RWPE2 (cell line): ENCODE data around the gene OSTF1.

Experiments
- ATAC-seq: fragments of 200-7000 bp; cut with Tn5 transposase; 3 replicates; pipeline ENCODE4 v1.9.1; 2021; ENCODE audit warnings: low read depth
- DNase-seq: peaks from one replicate; pipeline ENCODE4 v3.0.0-alpha.2; 2020; ENCODE audit warnings: low spot score
- H3K27ac ChIP-seq: fragments of 450-650 bp; 2 replicates; pipeline ENCODE4 v1.5.1; 2017; ENCODE audit warnings: mild to moderate bottlenecking; ENCODE audit not compliant: poor library complexity, severe bottlenecking
- H3K27me3 ChIP-seq: fragments of 250-450 bp; sonication (Bioruptor Pico); 2 replicates; pipeline ENCODE4 v1.5.1; 2021; ENCODE audit warnings: mild to moderate bottlenecking, moderate library complexity; ENCODE audit not compliant: insufficient read depth, poor library complexity, severe bottlenecking
- H3K36me3 ChIP-seq: fragments of 250-450 bp; sonication (Bioruptor Pico); 2 replicates; pipeline ENCODE4 v1.5.1; 2020; ENCODE audit warnings: low read depth, mild to moderate bottlenecking, moderate library complexity
- H3K4me1 ChIP-seq: fragments of 250-450 bp; sonication (Bioruptor Pico); 2 replicates; pipeline ENCODE4 v1.5.1; 2021; ENCODE audit warnings: mild to moderate bottlenecking, moderate library complexity; ENCODE audit not compliant: insufficient read depth, poor library complexity, severe bottlenecking
- H3K4me3 ChIP-seq: fragments of 250-450 bp; sonication (Bioruptor Pico); 2 replicates; pipeline ENCODE4 v1.5.1; 2021; ENCODE audit warnings: mild to moderate bottlenecking, moderate library complexity; ENCODE audit not compliant: severe bottlenecking
- H3K9me3 ChIP-seq: fragments of 250-450 bp; sonication (Bioruptor Pico); 2 replicates; pipeline ENCODE4 v1.5.1; 2021; ENCODE audit warnings: mild to moderate bottlenecking, moderate library complexity; ENCODE audit not compliant: severe bottlenecking
- TF ChIP-seq, protein P1 (sequence below): fragments of 450-650 bp; IDR thresholded peaks from one replicate; pipeline ENCODE4 v1.5.1; 2017; ENCODE audit warnings: mild to moderate bottlenecking, moderate library complexity; ENCODE audit not compliant: poor library complexity, severe bottlenecking

Gene OSTF1

DNA sequence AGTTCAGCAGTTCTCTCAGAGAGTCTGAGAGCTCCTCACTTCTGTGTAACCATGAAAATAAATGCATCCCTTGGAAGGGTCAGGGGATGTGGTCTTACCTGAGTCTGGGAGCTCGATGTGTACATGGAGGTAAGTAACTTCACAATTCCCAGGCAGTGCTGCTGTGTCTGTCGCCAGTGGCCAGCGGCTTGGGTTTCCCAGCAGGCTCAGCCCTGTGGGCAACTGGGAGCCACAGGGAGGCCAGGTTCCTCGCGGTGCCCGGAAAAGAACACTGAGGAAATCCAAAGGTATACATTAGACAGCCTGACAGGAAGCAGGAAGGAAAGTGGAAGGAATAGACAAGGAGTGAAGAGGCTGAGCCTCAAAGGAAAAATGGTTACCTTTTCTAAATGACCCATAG is 62.2 kb downstream of the OSTF1 start:
- Histone ChIP-seq H3K4me1 (no peaks in the 10 kb centered on the region), H3K27me3 (no peaks in the 10 kb centered on the region), H3K27ac (no peak overlapping the region), H3K4me3 (no peak overlapping the region), H3K36me3 (peaks cover 7% of the 10 kb centered on the region), H3K9me3 (no peaks in the 10 kb centered on the region)
- TF ChIP-seq, protein P1, sequence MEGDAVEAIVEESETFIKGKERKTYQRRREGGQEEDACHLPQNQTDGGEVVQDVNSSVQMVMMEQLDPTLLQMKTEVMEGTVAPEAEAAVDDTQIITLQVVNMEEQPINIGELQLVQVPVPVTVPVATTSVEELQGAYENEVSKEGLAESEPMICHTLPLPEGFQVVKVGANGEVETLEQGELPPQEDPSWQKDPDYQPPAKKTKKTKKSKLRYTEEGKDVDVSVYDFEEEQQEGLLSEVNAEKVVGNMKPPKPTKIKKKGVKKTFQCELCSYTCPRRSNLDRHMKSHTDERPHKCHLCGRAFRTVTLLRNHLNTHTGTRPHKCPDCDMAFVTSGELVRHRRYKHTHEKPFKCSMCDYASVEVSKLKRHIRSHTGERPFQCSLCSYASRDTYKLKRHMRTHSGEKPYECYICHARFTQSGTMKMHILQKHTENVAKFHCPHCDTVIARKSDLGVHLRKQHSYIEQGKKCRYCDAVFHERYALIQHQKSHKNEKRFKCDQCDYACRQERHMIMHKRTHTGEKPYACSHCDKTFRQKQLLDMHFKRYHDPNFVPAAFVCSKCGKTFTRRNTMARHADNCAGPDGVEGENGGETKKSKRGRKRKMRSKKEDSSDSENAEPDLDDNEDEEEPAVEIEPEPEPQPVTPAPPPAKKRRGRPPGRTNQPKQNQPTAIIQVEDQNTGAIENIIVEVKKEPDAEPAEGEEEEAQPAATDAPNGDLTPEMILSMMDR = no peak
- DNase-seq (no peak), ATAC-seq (no peak)

DNA sequence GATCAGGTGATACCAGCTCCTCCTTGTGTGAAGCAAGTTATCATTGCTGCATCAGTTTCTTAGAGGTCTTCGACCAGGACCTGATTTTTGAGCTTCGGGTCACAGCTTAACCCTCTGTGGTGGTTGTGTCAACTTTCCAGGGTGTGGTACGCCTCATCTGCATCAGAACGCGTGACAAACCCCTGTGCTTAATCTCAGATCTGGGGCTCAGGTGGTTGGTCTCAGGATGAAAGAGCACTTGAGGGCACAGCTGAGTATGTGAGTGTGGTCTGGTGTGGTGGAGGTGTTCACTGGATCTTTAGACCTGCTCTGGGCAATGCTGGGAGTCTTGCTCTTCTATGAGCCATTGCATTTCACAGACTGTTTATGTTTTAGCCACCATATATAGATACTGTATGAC is 64.1 kb downstream of the OSTF1 start:
- Histone ChIP-seq H3K36me3 (peaks cover 3% of the 10 kb centered on the region), H3K4me1 (no peaks in the 10 kb centered on the region), H3K9me3 (no peaks in the 10 kb centered on the region), H3K27me3 (no peaks in the 10 kb centered on the region), H3K4me3 (no peak overlapping the region), H3K27ac (no peak overlapping the region)
- TF ChIP-seq, protein P1 = no peak
- ATAC-seq = no peak
- DNase-seq = no peak

DNA sequence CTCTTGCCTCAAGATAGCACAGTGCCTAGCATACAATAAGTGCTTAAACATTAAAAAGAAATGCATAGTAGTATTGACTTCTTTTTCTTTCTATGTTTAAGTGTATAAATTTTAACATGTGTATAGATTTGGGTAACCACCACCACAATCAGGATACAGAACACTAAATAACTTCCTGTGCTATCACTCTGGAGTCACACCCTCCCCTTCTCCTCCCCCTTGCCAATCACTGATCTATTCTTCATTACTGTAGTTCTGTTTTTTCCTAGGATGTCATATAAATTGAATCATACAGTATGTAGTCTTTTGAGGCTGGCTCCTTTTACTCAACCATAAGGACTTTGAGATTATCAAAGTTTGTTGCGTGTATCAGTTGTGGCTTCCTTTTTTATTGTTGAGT is 68.5 kb downstream of the OSTF1 start:
- Histone ChIP-seq H3K4me3 (no peak overlapping the region), H3K36me3 (no peaks in the 10 kb centered on the region), H3K9me3 (no peaks in the 10 kb centered on the region), H3K27ac (no peak overlapping the region), H3K4me1 (no peaks in the 10 kb centered on the region), H3K27me3 (no peaks in the 10 kb centered on the region)
- TF ChIP-seq, protein P1 = no peak
- ATAC-seq = no peak
- DNase-seq = no peak

DNA sequence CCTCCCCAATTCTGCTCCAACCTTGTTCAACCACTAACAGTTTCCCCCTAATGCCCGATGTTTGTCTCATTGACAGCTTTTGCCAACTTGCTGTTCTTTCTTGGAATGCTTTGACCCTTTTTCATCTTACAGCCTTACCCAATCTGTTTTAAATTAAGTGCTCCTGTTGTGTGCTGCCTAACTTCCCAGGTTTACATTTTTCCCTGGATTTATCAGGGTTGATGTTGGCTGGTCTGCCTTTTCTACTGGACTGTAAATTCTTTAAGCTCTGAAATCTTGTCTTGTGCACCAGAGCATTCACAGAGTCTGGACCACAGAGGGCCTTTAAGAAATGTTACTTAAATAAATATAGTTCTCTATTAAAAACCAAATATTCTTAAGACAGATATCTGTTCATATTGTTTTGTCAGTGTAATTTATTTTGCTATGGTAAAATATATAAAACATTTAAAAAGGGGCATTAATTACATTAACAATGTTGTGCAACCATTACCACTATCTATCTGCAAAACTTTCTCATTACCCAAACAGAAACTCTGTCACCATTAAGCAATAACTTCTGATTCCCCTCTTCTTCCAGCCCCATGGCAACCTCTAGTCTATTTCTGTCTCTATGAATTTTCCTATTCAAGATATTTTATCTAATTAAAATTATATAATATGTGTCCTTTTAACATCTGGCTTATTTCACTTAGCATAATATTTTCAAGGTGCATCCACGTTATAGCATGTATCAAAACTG is 73.0 kb downstream of the OSTF1 start:
- Histone ChIP-seq H3K27me3 (no peaks in the 10 kb centered on the region), H3K27ac (no peak overlapping the region), H3K4me1 (no peaks in the 10 kb centered on the region), H3K36me3 (no peaks in the 10 kb centered on the region), H3K4me3 (no peak overlapping the region), H3K9me3 (peaks cover 4% of the 10 kb centered on the region)
- TF ChIP-seq, protein P1 = no peak
- DNase-seq (no peak), ATAC-seq (no peak)

DNA sequence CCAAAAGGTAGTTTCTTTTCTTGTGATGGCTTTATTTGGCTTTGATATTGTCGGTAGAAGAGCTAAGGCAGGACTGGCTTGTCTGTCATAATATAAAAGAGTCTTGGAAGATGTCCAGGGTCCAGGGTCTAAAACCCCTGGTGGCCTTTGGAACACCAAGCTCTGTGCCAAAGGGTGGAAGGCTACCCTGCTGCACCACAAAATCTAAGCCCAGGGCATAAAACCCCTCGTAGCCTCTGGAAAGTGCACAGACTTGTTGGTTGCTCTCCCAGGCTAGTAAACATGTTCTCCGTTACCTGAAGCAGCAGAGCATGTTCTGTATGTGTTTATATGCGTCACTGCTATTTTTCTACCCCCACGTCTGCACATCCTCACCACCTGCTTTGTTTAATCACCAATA is 75.5 kb downstream of the OSTF1 start:
- ATAC-seq (no peak), DNase-seq (no peak)
- Histone ChIP-seq H3K4me3 (no peak overlapping the region), H3K36me3 (no peaks in the 10 kb centered on the region), H3K27me3 (no peaks in the 10 kb centered on the region), H3K4me1 (peaks cover 6% of the 10 kb centered on the region), H3K27ac (no peak overlapping the region), H3K9me3 (peaks cover 6% of the 10 kb centered on the region)
- TF ChIP-seq, protein P1 = no peak
